GM10266 (cell line): ENCODE results near the gene NDFIP2.
A peak's percentile ranks its signal among the peaks of the same experiment; 100 is the strongest.

Experiments
- DNase-seq: peaks from one replicate; pipeline ENCODE4 v3.0.0; 2012; ENCODE audit errors: extremely low spot score
- CTCF ChIP-seq: IDR thresholded peaks from 2 replicates; pipeline ENCODE4 v1.5.1; 2012; ENCODE audit warnings: mild to moderate bottlenecking, low read depth; ENCODE audit not compliant: control insufficient read depth, insufficient read depth; ENCODE audit errors: missing control alignments

Gene NDFIP2

GRCh38 chr13:79532576-79532975, 51.6 kb downstream of the NDFIP2 start:
- TF ChIP-seq CTCF = no peak

DNA sequence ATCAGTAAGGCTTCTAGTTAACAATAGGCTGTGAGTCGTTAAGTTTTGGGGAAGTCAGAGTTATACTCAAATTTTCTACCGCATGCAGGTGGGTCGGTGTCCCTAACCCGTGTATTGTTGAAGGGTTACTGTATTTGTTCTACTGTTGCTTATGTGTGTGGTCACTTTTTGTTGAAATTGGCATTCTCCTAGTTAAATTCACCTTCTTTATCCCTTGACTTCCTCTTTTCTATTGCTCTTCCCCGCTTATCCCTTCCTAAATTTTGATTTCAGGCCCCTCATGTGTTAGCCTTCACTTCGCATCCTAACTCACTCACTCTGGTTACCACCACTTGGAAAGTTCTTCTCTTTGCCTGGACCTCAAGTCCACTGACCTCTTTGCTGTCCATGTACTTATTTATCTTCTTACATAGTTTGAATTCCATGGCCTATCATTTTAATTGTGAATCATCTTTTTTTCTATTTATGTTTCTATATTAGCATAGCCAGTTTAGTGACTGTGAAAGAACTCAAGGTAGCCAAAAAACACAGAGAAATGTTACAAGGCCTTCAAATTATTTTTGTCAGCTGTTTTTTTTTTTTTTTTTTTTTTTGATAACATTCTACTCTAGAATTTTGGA, 52.9 kb downstream of the NDFIP2 start:
- DNase-seq = no peak
- TF ChIP-seq CTCF = no peak

More at GRCh38 chr13:79532576-79532975, 51.6 kb downstream of the NDFIP2 start:
- DNase-seq = no peak

- TF ChIP-seq CTCF = no peak
Measured at GRCh38 chr13:79534596-79534995, 53.6 kb downstream of the NDFIP2 start.

DNA sequence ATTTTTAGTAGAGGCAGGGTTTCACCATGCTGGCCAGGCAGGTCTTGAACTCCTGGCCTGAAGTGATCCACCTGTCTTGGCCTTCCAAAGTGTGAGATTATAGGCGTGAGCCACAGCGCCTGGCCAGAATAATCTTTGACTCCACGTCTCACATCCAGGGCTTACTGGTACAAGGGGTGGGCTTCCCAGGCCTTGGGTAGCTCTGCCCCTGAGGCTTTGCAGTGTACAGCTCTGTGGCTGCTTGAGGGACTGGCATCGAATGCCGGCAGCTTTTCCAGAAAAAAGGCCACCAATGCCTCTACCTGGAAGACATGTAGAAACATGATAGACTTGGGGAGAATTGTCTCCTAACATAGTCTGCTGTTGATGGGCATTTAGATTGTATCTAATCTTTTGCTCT, 57.8 kb downstream of the NDFIP2 start:
- no peak for TF ChIP-seq CTCF
- no peak for DNase-seq

More at GRCh38 chr13:79534596-79534995, 53.6 kb downstream of the NDFIP2 start:
- DNase-seq = no peak

DNA sequence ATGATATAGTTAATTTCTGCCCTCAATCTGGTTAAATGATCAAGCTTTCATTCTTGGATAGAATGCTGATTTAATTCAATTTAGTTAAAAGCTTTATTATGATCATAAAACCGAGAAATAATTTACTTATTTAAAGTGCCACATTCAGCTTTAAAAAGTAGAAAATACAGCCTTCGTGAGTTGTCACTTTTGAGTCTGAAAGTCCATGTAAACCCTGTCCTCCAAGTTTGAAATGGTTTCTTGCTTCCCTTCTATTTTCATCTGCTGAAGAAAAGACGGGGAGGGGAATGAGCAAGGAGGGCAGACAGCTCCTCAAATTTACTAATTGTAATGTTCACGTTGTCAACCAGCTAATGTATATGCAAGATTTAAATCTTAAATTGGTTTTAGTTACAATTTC, 59.5 kb downstream of the NDFIP2 start:
- DNase-seq = no peak
- TF ChIP-seq CTCF = no peak

DNA sequence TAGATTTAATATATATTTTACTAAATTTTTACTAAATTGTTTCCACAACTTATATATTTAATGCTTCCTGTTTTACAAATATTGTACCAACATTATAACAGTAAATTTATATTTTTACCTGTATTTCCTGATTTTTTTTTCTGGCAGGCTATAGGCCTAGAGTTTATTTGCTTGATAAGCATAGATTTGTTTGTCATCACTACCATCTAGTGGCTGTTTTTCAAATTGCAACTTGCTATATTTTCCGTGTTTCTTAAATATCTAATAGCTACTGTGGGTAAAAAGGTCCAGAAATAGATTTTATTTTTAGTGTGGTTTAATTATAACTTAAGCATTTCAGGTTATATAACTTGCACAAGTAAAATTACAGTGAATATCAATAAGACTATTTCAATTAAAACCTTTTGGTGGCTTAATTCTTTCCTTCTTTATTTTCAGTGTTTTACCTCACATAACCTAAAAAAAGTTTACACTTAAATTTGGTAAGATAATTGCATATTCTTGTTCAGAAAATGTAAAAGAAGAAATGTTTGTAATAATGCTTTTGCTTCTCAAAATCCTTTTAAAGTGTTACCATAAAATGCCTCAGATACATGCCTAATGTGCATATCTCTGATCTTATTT, 60.6 kb downstream of the NDFIP2 start:
- peak; percentile 59 for TF ChIP-seq CTCF
- DNase-seq = no peak

- TF ChIP-seq CTCF = no peak
- DNase-seq = no peak
Measured at GRCh38 chr13:79543883-79544282, 62.9 kb downstream of the NDFIP2 start.
